GM12892 (cell line): ENCODE results near the gene PKDREJ.

Experiments used
- POLR2A ChIP-seq: IDR thresholded peaks from 2 replicates; pipeline ENCODE4 v1.6.1; 2011; ENCODE audit warnings: low read depth, low read length, control low read depth
- POLR2AphosphoS5 ChIP-seq: IDR thresholded peaks from 2 replicates; pipeline ENCODE4 v1.6.1; 2011; ENCODE audit warnings: low read depth, low read length, control low read depth
- TAF1 ChIP-seq: IDR thresholded peaks from 2 replicates; pipeline ENCODE4 v1.6.1; 2011; ENCODE audit warnings: low read depth, mild to moderate bottlenecking, control low read depth, low read length, borderline replicate concordance

DNA sequence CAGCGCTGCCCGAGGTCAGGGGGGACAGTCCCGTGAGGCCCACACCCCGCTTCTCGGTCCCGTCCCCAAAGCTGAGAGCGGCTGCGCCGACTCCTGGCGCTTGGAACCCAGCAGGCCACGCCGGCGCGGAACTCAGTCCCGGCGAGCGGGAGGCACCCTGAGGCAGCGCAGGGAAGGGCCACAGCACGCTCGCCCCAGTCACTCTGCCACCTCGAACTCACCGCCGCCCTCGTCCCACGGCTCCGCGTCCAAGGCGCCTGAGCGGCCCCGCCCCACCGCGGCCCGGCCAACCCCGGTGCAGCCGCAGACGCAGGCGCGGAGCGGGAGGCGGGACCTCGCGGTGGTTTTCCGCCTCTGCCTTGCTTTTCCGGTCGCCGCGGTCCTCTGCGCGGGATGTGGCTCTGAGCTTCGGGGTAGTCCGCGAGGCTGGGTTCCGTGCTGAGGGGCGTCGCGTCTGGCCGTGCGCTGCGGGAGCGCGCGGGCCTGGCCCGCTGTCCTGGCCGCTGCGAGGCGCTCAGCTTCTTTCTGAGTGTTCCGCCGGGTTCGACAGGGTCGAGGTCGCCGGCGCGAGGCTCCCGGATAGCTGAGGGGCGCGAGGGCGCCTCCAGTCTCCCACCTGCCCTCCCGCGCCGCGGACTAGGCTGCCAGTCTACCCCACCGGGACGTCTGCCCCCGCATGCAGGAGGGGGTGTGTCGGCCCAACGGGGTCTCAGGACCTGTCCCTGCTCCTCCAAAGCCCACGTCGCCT lies 12.9 kb downstream of the PKDREJ start, which contains the start of gene CDPF1:
- TF ChIP-seq POLR2AphosphoS5 (peak; percentile 89), POLR2A (peak; percentile 88), TAF1 (peak; percentile 49)
